Neural progenitor cell (in vitro differentiated cells): Measurements from ENCODE around the gene TNC.

ENCODE experiments used
- EZH2 ChIP-seq: fragments of 200-600 bp; sonication (generic); IDR thresholded peaks from 2 replicates; pipeline ENCODE4 v1.6.1; 2017; ENCODE audit warnings: antibody characterized with exemption, mild to moderate bottlenecking, moderate library complexity
- EZH2phosphoT487 ChIP-seq: fragments of 200-600 bp; sonication (generic); IDR thresholded peaks from 2 replicates; pipeline ENCODE4 v1.6.1; 2017; ENCODE audit warnings: antibody characterized with exemption
- TF ChIP-seq, protein P1 (sequence below): fragments of 200-600 bp; sonication (generic); IDR thresholded peaks from 2 replicates; pipeline ENCODE4 v1.5.1; 2017; ENCODE audit warnings: antibody characterized with exemption, mild to moderate bottlenecking

DNA sequence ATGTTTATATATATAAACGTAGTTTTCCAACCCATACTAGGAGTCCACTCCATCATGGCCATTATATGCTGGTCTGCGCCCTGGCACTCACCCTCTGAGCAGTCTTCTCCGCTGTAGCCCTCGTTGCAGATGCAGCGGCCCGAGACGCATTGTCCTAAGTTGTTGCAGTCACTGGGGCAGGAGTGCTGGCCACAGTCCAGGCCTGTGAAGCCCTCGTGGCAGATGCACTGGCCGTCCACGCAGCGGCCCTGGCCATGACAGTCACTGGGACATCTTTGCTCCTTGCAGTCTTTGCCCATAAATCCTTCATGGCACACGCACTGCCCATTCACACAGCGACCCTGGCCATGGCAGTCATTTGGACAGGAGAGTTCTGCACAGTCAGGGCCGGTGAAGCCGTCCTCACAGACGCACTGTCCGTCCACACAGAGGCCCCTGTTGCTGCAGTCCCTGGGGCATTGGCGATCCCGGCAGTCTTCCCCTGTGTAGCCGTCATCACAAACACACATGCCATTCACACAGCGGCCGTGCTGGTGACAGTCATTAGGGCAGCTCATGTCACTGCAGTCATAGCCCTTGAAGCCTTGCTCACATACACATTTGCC is 32.1 kb downstream of the TNC start:
- TF ChIP-seq EZH2, result no peak
- TF ChIP-seq, protein P1, sequence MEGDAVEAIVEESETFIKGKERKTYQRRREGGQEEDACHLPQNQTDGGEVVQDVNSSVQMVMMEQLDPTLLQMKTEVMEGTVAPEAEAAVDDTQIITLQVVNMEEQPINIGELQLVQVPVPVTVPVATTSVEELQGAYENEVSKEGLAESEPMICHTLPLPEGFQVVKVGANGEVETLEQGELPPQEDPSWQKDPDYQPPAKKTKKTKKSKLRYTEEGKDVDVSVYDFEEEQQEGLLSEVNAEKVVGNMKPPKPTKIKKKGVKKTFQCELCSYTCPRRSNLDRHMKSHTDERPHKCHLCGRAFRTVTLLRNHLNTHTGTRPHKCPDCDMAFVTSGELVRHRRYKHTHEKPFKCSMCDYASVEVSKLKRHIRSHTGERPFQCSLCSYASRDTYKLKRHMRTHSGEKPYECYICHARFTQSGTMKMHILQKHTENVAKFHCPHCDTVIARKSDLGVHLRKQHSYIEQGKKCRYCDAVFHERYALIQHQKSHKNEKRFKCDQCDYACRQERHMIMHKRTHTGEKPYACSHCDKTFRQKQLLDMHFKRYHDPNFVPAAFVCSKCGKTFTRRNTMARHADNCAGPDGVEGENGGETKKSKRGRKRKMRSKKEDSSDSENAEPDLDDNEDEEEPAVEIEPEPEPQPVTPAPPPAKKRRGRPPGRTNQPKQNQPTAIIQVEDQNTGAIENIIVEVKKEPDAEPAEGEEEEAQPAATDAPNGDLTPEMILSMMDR, result no peak
- TF ChIP-seq EZH2phosphoT487, result no peak
